A204.1 (cell line): ENCODE results near the gene FRA10AC1.

Source experiments
- FAIRE-seq: peaks from 2 replicates; lab custom pipeline; 2012; peaks lifted over from hg19 to GRCh38; lab: Jason Lieb, UNC

FRA10AC1 gene, protein sequence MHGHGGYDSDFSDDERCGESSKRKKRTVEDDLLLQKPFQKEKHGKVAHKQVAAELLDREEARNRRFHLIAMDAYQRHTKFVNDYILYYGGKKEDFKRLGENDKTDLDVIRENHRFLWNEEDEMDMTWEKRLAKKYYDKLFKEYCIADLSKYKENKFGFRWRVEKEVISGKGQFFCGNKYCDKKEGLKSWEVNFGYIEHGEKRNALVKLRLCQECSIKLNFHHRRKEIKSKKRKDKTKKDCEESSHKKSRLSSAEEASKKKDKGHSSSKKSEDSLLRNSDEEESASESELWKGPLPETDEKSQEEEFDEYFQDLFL

DNA sequence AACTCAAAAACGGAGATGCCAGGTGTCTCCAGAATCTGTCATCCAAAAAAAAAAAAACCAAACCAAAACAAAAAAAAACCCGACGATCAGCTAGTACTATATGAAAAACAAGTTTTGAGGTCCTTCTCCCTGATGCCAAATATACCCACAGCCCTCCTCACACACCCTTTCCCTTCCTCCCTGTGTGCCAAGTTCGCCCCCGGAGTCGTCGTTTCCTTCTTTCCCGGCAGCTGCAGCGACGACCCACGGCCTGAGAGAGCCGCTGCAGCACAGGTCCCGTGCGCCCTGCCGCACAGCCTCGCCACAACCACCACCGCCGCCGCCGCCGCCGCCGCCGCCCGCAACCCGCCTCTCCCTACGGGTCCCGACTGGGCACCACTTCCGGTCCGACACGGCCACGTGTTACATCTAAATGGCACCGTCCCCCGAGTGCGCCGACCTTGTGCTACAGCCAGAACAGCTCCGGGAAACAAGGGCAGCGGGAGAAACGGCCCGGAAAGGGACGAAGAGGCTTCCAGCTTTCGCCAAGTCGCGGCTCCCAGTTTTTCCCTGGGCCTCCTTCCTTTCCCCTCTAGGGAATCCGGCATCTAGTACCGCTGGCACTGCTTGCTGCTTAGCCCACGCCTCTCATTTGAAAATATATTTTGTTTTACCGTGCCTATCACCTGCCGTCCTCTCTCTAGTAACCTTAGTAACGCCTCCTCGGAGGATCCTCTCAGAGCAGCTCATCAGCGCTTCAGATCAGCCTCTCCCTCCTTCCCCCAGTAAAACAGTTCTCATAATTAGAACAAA, at the start of gene FRA10AC1:
FRA10AC1 (minus strand) TSS at position 383 of the 792 bp plus-strand sequence. CDS start 2,486 bp downstream, outside the sequence.
- no peak for FAIRE-seq

DNA sequence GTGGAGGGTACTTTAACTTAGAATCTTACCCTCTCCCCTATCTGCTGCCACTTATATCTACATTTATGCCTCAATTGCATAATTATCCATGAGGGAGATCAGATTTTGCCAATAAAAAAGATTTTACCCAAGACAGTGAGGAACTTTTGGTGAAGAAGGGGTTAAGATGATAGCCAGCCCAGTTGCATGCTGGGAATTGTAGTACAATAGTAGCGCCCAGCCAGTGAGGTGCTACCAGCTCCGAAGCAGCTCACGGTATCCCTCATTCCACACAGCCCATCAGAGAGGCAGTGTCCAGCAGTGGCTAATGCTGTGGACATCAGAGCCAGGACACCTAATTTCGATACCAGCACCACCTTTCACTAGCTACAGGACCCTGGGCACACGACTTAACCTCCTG, 49.4 kb upstream of the FRA10AC1 start:
- no peak for FAIRE-seq

DNA sequence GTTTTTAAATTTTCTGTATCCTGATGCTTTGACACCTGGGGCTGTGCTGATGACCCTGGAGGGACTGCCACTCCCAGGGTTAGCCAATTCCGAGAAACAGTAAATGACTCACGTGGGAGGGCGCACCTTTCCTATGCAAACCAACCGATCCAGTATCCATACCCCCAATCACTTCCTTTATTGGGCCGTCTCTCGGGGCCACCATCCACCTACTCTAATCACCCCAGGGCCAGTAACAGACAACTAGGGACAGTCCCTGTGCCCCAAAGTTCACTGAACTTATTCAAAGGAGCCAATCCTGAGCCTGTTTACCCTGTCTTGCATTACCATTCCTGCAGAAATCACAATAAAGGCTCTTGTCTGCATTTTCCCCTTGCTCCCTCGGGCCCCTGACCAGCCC, 48.7 kb upstream of the FRA10AC1 start:
- no peak for FAIRE-seq

DNA sequence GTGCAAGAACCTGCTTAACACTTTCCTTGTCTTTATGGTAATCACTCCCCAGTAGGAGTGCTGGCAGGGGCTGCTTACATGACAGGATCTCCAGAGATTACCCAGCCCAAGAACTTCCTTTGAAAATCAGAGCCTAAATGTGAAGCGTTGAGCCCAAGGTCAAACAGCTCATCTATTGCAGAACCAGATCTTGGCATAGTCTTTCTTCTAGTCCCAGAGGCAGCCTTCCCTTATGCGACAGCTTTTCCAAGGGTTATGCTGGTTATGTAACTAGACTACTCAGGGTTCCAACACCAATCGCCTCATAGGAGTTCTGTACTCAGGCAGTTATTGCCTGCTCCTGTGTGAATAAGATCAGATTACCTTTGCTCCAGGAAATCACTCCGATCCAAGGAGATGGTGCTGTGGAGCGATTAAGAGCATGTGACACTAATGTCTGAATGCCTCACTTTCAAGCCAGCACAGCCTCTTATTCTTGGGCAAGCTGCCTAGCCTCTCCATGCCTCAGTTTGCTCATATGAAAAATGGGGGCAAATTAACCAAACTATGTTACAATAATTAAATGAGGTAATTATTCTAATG, 46.9 kb upstream of the FRA10AC1 start:
- no peak for FAIRE-seq

DNA sequence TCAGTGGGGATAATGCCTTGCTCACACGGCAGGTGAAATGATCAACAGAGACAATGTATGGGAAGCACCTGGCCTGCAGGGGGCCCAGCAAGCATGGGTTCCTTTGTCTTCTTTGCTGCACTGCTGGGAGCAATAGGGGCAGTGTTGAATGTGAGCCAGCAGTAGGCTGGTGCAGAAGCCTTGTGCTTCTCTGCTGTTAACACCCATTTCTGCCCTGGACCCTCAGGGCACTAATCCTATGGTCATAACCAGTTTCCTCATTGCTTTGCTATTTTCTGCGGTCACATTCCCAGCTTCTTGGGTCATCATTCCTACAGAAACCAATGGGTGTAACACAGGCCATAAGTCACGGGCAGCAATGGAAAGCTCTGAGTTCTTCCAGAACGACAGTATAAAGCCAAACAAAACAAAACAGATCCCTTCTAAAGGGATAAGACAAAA, 44.5 kb upstream of the FRA10AC1 start:
- no peak for FAIRE-seq

DNA sequence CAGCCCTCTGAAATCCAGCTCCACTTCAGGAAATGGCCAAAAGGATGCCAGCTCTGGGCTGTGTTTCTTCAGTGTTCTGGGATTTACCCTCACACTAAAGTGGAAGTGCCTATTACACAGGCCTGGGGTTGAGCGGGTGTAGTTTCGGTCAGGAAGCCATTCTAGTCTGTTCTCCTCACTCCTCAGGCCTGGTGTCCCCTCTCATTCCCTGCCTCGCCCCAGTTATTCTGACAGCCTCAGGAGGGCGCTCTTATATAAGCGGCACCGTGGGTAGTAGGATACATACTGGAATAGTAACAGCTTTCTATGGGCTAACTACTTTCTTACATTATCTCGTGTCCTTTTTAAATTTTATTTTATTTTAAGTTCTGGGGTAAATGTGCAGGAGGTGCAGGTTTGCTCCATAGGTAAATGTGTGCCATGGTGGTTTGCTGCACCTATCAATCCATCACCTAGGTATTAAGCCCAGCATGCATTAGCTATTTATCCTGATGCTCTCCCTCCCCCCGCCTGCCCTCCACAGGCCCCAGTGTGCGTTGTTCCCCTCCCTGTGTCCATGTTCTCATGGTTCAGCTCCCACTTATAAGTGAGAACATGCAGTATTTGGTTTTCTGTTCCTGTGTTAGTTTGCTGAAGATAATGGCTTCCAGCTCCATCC, 43.1 kb upstream of the FRA10AC1 start:
- no peak for FAIRE-seq

DNA sequence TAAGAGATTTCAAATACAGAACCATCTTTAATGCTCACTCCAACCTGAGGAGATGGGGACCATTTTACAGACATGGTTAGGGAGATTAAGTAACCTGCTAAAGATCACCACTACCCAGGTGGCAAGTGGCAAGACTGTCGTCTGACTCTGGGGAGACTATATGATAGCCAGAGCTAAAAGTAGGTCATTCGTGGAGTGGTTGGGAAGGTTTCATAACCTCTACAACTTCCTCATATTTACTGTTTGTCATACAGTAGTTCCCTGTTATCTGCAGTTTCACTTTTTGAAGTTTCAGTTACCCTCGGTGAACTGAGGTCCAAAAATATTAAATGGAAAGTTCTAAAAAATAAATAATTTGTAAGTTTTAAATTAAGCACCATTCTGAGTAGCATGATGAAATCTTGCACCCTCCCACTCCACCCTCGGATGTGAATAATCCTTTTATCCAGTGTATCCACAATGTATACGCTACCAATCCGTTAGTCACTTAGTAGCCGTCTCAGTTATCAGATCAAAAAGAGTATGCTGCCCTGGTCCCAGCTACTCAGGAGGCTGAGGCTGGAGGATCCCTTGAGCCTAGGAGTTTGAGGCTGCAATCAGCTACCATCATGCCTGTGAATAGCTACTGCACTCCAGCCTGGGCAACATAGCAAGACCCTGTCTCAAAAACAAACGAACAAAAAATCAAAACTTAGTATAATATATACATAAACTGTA, 40.4 kb upstream of the FRA10AC1 start:
- no peak for FAIRE-seq

DNA sequence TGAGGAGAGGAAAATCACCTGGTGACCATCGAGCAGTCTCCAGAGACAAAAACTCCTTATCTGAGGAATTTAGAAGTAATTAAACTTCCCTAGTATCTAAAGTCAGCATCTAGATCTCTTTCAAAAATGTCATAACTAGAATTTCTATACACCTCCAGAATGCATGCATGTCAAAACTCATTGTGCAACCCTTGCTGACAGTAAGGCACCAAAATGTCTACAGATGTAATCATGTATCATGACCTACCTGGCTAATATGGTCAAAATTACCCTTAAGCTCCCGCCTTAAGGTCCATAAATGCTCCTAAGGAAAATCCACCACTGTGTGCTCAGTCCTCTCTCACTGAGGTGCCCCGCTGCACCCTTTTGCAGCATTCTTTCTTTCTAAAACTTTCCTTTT, 39.0 kb upstream of the FRA10AC1 start:
- no peak for FAIRE-seq

DNA sequence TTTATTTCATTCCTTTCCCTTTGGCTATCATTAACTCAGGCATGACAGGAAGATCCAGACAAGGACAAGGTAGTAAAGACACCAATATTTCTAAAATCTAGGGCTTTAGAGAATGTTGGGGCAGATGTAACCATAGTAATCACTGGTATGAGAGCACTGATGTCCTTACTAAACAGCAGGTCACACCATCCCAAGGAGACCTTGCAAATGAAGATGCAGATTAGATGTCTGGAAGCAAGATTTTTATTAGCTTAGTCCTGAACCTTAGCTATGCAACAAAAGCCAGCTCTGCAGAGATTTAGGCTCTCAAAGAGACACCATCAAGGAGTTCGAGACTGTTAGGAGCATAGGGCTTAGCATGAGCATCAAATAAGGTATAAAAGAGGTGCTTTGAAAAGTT, 23.6 kb upstream of the FRA10AC1 start:
- no peak for FAIRE-seq

DNA sequence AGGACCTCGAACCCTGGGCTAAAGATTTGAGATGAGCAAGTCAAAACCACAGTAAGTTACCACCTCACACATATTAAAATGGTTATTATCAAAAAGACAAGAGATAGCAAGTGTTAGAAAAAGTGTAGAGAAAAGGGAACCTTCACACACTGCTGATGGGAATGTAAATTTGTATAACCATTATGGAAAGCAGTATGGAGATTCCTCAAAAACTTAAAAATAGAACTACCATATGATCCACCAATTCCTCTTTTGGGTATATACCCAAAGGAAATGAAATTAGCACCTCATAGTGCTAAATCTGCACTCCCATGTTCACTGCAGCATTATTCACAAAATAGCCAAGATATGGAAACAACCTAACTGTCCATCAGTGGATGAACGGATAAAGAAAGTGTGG, 20.8 kb upstream of the FRA10AC1 start:
- FAIRE-seq: no peak

DNA sequence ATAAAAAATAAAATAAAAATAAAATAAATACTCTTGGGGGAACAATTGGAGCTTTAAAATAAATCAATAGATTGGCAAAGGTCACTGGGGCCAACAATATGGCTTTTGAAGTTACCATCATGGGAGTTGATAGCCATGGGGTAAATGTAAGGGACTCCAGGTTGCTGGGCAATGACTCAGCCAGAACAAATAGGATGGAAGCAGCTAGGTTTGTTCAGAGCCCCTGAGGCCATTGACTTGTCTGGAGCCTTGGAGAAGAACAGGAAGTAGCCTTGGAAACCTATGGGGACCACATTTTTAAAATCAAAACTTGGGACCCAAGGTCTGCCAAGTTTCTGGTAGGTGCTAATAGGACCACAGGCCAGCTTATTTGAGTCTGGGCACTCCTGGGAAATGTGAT, 20.2 kb upstream of the FRA10AC1 start:
- no peak for FAIRE-seq

DNA sequence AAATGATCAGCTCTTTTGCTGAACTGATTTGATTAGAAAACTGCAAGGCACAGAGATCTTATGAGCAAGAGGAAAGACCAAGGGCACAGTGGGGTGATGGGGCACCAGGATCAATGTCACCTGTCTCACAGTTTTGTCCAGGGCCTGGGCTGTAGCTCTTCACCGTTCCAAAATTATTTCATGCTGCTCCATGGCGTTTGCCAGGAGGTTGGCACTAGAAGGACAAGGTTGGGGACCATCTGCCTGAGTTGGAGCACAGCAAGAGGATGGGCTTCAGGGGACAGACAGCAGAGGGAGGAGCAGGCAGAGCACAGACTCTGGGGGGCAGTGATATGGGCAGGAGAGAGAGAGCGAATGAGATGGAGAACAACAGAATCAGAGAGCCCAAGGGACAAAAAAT, 17.5 kb upstream of the FRA10AC1 start:
- FAIRE-seq: no peak

DNA sequence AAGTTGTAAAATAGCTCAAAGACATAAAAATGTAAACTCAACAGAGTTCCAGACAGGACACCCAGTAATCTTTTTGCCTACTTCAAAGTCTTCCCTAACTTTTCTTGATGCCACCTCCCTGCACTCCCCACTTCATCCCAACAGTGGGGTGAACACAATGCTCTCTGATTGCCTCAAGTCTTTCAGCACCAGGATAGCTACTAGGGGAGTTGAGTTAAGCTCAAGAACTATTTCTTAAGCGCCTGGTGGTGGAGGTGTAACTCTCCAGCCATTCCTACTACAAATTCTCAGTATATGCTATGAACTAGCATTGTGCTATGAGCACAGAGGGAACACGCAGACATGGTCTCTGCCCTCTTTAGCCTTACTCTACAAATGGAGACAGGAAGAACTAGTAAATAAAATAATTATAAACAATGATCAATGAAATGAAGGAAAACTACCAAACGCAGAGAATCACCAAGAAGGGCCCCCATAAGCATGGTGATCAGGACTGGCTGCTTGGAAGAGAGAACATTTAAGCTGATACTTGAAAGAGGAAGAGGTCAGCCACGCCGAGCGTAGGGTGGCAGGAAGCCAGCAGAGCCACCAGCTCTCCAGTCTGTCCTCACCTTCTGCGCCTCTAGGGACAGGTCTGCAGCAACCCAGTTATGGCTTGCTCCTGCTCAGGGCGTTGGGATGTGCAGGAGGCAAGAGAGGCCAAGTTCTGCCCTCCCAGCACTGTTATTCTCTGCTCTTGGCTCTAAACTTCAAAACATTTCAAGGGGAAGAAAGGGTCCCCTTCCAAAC, 16.7 kb upstream of the FRA10AC1 start:
- no peak for FAIRE-seq

DNA sequence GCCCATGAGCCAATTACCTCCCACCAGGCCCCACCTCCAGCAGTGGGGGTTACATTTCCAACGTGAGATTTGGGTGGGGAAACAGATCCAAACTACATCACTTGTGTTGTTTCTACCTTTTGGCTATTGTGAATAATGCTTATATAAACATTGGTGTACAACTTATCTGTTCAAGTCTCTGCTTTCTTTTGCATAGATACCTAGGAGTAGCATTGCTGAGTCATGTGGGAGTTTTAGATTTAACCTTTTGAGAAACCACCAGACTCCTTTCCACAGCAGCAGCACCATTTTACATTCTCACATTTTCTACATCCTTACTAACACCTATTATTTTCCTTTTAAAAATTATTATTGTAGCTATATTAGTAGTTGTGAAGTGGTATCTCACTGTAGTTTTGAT, 14.4 kb upstream of the FRA10AC1 start:
- no peak for FAIRE-seq

DNA sequence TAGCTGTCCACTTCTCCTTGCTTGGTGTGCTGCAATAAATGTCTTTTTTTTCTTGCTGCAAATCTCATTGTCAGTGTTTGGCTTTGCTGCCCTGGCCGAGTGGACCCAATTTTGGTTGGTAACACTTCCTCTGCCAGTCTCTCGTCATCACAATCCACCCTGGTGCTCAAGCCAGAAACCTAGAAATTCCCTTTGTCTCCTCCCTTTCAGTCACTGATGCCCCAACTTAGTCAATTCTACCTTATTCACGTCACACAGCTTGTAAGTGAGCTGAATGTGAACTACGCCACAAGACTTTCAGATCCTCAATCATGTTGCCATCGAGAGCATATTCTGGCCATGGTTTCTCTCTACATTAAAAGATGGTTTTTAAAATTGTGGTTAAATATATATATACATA, 13.0 kb upstream of the FRA10AC1 start:
- FAIRE-seq: no peak

DNA sequence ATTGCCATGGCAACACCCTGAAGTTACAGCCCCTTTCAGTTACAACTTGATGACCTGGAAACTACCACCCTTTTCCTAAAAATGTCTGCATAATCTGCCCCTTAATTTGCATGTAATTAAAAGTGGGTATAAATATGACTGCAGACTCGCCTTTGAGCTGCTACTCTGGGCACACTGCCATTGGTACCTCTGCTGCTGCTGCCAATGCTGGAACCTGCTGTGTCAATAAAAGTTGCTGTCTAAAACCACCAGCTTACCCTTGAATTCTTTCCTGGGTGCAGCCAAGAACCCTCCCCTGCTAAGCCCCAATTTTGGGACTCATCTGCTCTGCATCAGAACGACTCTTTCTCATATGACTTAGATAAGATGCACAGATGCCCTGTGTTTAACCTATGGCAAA, 10.2 kb upstream of the FRA10AC1 start:
- no peak for FAIRE-seq

DNA sequence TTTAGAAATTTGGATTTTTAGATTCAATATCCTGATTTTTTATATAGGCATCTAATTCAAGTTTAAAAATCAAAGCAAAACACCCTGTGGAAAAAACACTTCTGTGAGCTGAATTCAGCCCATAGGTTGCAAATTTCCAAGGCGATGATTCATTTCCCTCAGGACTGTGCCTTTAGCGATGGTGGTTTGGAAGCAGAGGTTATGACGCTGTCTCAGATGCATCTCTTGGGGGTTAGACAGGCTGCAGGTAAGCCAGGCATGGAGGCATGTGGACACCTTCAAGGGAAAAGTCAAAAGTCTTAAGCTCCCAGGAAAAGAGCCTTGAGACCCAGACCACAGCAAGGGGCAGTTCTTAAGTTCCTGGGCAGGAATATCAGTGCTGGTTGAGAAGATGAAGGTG, 9.5 kb upstream of the FRA10AC1 start:
- no peak for FAIRE-seq

DNA sequence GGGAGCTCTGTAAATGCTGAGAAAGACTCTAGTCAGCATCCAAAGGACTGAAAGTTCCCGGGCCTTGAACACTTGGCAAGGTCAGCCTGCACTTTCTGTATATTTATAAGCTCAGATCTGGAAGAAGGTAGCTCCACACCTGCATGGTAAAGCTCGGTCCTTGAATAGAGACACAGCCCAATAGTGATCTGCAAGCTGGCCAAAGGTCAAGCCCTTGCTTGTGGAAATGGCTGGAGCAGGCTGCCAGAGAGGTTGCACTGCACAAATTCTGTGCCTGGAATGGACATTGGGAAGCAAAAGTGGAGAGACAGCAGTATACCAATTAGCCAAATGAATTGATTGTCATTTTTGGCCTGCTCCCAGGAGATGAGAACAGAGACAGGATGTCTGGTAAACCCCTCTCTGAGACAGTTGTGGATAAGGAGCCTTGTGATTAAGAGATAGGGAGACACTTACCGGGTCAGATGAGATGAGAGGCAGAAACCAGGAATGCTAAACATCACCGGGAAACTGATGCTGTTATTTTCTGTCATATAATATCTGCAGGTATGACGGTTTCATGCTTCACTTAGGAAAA, 8.0 kb upstream of the FRA10AC1 start:
- no peak for FAIRE-seq

DNA sequence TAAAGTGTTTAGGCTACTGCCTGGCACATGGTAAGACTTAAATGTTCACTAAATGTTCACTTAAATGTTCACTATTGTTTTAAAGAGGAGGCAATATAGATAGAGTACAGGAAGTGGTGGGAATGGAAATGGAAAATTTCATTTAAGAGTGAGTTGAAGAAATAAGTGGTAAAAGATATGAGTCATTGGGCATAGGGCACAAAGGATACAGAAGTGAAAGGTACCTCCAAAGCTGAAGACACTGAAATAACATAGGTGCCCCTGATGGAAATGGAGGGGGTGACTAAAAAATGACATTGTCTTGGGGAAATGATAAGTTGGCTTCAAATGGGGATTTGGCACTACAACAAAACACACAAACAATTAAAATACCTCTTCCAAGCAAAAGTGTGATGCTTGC, 5.2 kb upstream of the FRA10AC1 start:
- FAIRE-seq: no peak

DNA sequence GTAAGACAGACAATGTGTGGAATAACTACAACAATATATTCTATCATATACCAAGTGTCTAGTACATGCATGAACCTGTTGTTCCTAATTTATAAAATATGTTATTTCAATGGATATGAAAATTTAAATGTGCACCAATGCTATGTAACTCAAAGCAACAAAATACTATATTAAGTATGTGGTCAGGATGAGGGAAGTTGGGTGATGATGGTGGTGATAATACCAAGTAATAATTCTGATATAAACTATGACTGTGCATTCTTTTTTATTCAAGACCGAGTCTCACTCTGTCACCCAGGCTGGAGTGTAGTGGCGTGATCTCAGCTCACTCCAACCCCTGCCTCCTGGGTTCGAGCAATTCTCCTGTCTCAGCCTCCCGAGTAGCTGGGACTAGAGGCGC, 2.1 kb upstream of the FRA10AC1 start:
- no peak for FAIRE-seq

DNA sequence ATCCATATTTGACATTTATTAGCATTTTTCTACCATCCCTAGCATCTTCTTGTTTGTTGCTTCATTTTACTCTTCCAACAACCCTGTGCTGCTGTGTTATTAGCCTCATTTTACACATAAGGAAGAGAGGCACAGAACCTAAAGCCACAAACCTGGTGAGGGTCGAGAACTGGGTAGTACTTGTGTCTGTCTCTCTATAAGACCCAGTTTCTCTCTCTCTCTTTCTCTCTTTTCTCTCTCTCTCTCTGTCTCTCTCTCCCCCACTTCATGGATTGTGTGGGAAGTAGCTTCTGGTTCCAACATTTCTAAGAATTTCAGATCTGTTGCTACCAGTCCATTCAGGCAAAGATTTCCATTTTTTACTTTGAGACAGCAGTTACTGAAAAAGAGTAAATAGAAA, 1.4 kb upstream of the FRA10AC1 start:
- FAIRE-seq: no peak
